CD4-positive, CD25-positive, alpha-beta regulatory T cell (primary cell): ENCODE data around the gene R3HDM4. TPM values are rescaled to one million over a fixed set of nuclear protein-coding genes. Genes with fewer than 3 reads are reported as not detected.

Source experiments
- ATAC-seq, 2 donors: fragments of 150-1000 bp; cut with Tn5 transposase; one replicate each; pipeline ENCODE4 v1.10.0; 2021; ENCODE audit warnings: low read depth in 2 of 2, moderate number of reproducible peaks in 2 of 2, moderate library complexity in 1 of 2
- DNase-seq, 3 donors: peaks; one replicate each; pipeline versions ENCODE4 v3.0.0 to v3.0.0-alpha.2; 2012 to 2022; ENCODE audit warnings: mixed read lengths in 1 of 3
- H3K27ac ChIP-seq: one replicate; pipeline ENCODE4 v1.7.0; 2013; ENCODE audit warnings: mild to moderate bottlenecking, low read length; ENCODE audit not compliant: insufficient read depth, poor library complexity, severe bottlenecking
- H3K27me3 ChIP-seq: one replicate; pipeline ENCODE4 v1.7.0; 2013; ENCODE audit warnings: low read length; ENCODE audit not compliant: control insufficient read depth, insufficient read depth
- H3K36me3 ChIP-seq: one replicate; pipeline ENCODE4 v1.7.0; 2013; ENCODE audit warnings: mild to moderate bottlenecking, low read length, moderate library complexity; ENCODE audit not compliant: control insufficient read depth, insufficient read depth
- H3K4me1 ChIP-seq: 2 replicates; pipeline ENCODE4 v1.7.0; 2013; ENCODE audit warnings: mild to moderate bottlenecking, low read length; ENCODE audit not compliant: insufficient read depth, control insufficient read depth, poor library complexity, severe bottlenecking
- H3K4me3 ChIP-seq: one replicate; pipeline ENCODE4 v1.7.0; 2013; ENCODE audit warnings: low read depth, mild to moderate bottlenecking, low read length, moderate library complexity
- H3K9me3 ChIP-seq, 2 experiments: 1 replicate in 1 of 2; 2 replicates in 1 of 2; pipeline ENCODE4 v1.7.0; 2013; ENCODE audit warnings: low read length in 2 of 2, mild to moderate bottlenecking in 1 of 2, moderate library complexity in 1 of 2; ENCODE audit not compliant: control insufficient read depth in 2 of 2
- H3K27ac Mint-ChIP-seq, 3 donors: one replicate each; pipeline ENCODE4 v1.8.0; 2020 to 2022; ENCODE audit warnings: mild to moderate bottlenecking in 3 of 3, mixed read lengths in 3 of 3, moderate library complexity in 2 of 3
- H3K27me3 Mint-ChIP-seq: one replicate; pipeline ENCODE4 v1.8.0; 2022; ENCODE audit warnings: mild to moderate bottlenecking, mixed read lengths
- H3K36me3 Mint-ChIP-seq: one replicate; pipeline ENCODE4 v1.8.0; 2020; ENCODE audit warnings: mixed read lengths
- H3K4me1 Mint-ChIP-seq, 4 donors: one replicate each; pipeline ENCODE4 v1.8.0; 2020 to 2022; ENCODE audit warnings: mixed read lengths in 4 of 4, mild to moderate bottlenecking in 1 of 4
- H3K4me3 Mint-ChIP-seq, 4 donors: one replicate each; pipeline ENCODE4 v1.8.0; 2020 to 2022; ENCODE audit warnings: mild to moderate bottlenecking in 4 of 4, mixed read lengths in 4 of 4, moderate library complexity in 3 of 4
- H3K9me3 Mint-ChIP-seq, 7 donors: one replicate each; pipeline ENCODE4 v1.8.0; 2020 to 2022; ENCODE audit warnings: mixed read lengths in 7 of 7, mild to moderate bottlenecking in 3 of 7, moderate library complexity in 2 of 7
- polyA plus RNA-seq, 4 donors: library from polyadenylated mRNA; unstranded; fragments of 300-500 nt; fragmentation: Illumina TruSeq; gene quantifications; one replicate each; pipeline ENCODE4 v1.2.3, GENCODE V29; 2021
- total RNA-seq: library from RNA; stranded (reverse); gene quantifications from one replicate; pipeline ENCODE4 v1.2.3, GENCODE V29; 2022

The R3HDM4 gene
- total and polyA plus RNA-seq, 5 donors from 2014 or later: 249 to 283 (median 266) TPM

GRCh38 chr19:918481-919198 lies 5.6 kb upstream of the R3HDM4 start:
- Histone ChIP-seq H3K4me3 (no peak overlapping the region), H3K9me3 (no peaks in the 10 kb centered on the region), H3K27ac (no peak overlapping the region), H3K4me1 (peaks cover 51% of the 10 kb centered on the region), H3K27me3 (no peaks in the 10 kb centered on the region), H3K36me3 (no peaks in the 10 kb centered on the region)
- DNase-seq (no peak), ATAC-seq (no peak)
- Mint-ChIP-seq H3K9me3 (peaks cover 0 to 5% (median 0%) of the 10 kb centered on the region in 7 donors), H3K27ac (no peak overlapping the region), H3K36me3 (no peaks in the 10 kb centered on the region), H3K27me3 (peaks cover 22% of the 10 kb centered on the region), H3K4me1 (peaks cover 0 to 36% (median 15%) of the 10 kb centered on the region in 4 donors), H3K4me3 (peak overlapping the region in 3 of 4 donors; percentile 62 to 67 (median 63))

- ATAC-seq (no peak), DNase-seq (no peak)
- H3K4me3 Mint-ChIP-seq: peak overlapping the region in 3 of 4 donors; percentile 63 to 89 (median 82)
- Histone ChIP-seq H3K9me3 (no peaks in the 10 kb centered on the region), H3K27ac (no peak overlapping the region), H3K4me1 (peaks cover 56% of the 10 kb centered on the region), H3K4me3 (no peak overlapping the region), H3K36me3 (no peaks in the 10 kb centered on the region), H3K27me3 (no peaks in the 10 kb centered on the region)
- H3K36me3 Mint-ChIP-seq: no peaks in the 10 kb centered on the region
- H3K27me3 Mint-ChIP-seq: peaks cover 18% of the 10 kb centered on the region
- no peak overlapping the region for H3K27ac Mint-ChIP-seq
- peaks cover 0 to 33% (median 15%) of the 10 kb centered on the region in 4 donors for H3K4me1 Mint-ChIP-seq
- H3K9me3 Mint-ChIP-seq: peaks cover 0 to 2% (median 0%) of the 10 kb centered on the region in 7 donors
Observed at GRCh38 chr19:918152-918437, 5.1 kb upstream of the R3HDM4 start.

- peaks cover 17% of the 10 kb centered on the region for H3K27me3 Mint-ChIP-seq
- peak within 1 kb of the TSS in 1 of 3 donors; percentile 32 for H3K27ac Mint-ChIP-seq
- H3K9me3 Mint-ChIP-seq: peaks cover 0 to 2% (median 0%) of the 10 kb centered on the region in 7 donors
- H3K27ac ChIP-seq: no peak within 1 kb of the TSS
- peak within 1 kb of the TSS; percentile 82 to 93 (median 88) for H3K4me3 Mint-ChIP-seq
- H3K9me3 ChIP-seq: no peaks in the 10 kb centered on the region
- no peaks in the 10 kb centered on the region for H3K36me3 Mint-ChIP-seq
- no peaks in the 10 kb centered on the region for H3K27me3 ChIP-seq
- peak in 1 of 2 donors; percentile 8 for ATAC-seq
- H3K4me3 ChIP-seq: no peak within 1 kb of the TSS
- peak in 1 of 3 donors; percentile 56 for DNase-seq
- H3K4me1 ChIP-seq: peaks cover 56% of the 10 kb centered on the region
- H3K36me3 ChIP-seq: no peaks in the 10 kb centered on the region
- peaks cover 0 to 33% (median 15%) of the 10 kb centered on the region in 4 donors for H3K4me1 Mint-ChIP-seq
Observed at GRCh38 chr19:917323-918151, 4.5 kb upstream of the R3HDM4 start, which contains the start of gene KISS1R. Gene KISS1R (plus strand): TSS chr19:917333. CDS start chr19:917503, 170 bp downstream.

GRCh38 chr19:916645-917322 lies 3.8 kb upstream of the R3HDM4 start:
- Mint-ChIP-seq H3K4me3 (peak overlapping the region; percentile 66 to 93 (median 76)), H3K4me1 (peaks cover 0 to 30% (median 12%) of the 10 kb centered on the region in 4 donors), H3K27me3 (peaks cover 13% of the 10 kb centered on the region), H3K27ac (peak overlapping the region in 1 of 3 donors; percentile 32), H3K36me3 (no peaks in the 10 kb centered on the region), H3K9me3 (peaks cover 0 to 2% (median 0%) of the 10 kb centered on the region in 7 donors)
- peaks cover 59% of the 10 kb centered on the region for H3K4me1 ChIP-seq
- no peak for ATAC-seq
- H3K4me3 ChIP-seq: no peak overlapping the region
- no peaks in the 10 kb centered on the region for H3K27me3 ChIP-seq
- no peaks in the 10 kb centered on the region for H3K9me3 ChIP-seq
- DNase-seq: no peak
- no peaks in the 10 kb centered on the region for H3K36me3 ChIP-seq
- no peak overlapping the region for H3K27ac ChIP-seq

- peak overlapping the region; percentile 94 for H3K27ac ChIP-seq
- peaks cover 59% of the 10 kb centered on the region for H3K4me1 ChIP-seq
- Mint-ChIP-seq H3K4me3 (peak overlapping the region; percentile 84 to 96 (median 86)), H3K27ac (peak overlapping the region in 2 of 3 donors; percentile 76 to 84), H3K9me3 (peaks cover 0 to 3% (median 0%) of the 10 kb centered on the region in 7 donors), H3K36me3 (peaks cover 9% of the 10 kb centered on the region), H3K4me1 (peaks cover 0 to 52% (median 16%) of the 10 kb centered on the region in 4 donors), H3K27me3 (peaks cover 12% of the 10 kb centered on the region)
- H3K36me3 ChIP-seq: no peaks in the 10 kb centered on the region
- H3K27me3 ChIP-seq: no peaks in the 10 kb centered on the region
- DNase-seq (peak; percentile 50 to 53 (median 51)), ATAC-seq (no peak)
- H3K9me3 ChIP-seq: no peaks in the 10 kb centered on the region
- H3K4me3 ChIP-seq: no peak overlapping the region
Observed at GRCh38 chr19:912181-913079, 589 bp downstream of the R3HDM4 start.

- Histone ChIP-seq H3K27me3 (no peaks in the 10 kb centered on the region), H3K4me3 (no peak overlapping the region), H3K4me1 (peaks cover 60% of the 10 kb centered on the region), H3K9me3 (no peaks in the 10 kb centered on the region), H3K36me3 (no peaks in the 10 kb centered on the region), H3K27ac (peak overlapping the region; percentile 94)
- H3K4me1 Mint-ChIP-seq: peaks cover 0 to 60% (median 21%) of the 10 kb centered on the region in 4 donors
- H3K27me3 Mint-ChIP-seq: peaks cover 14% of the 10 kb centered on the region
- peaks cover 0 to 3% (median 0%) of the 10 kb centered on the region in 7 donors for H3K9me3 Mint-ChIP-seq
- peaks cover 9% of the 10 kb centered on the region for H3K36me3 Mint-ChIP-seq
- peak overlapping the region; percentile 82 to 96 (median 94) for H3K4me3 Mint-ChIP-seq
- H3K27ac Mint-ChIP-seq: peak overlapping the region; percentile 62 to 100 (median 93)
- ATAC-seq (no peak), DNase-seq (no peak)
Observed at GRCh38 chr19:911197-912033, 1.6 kb downstream of the R3HDM4 start.
